ENCODE results near the gene RLN1.
"Not testable (repeated sequence)": the region's sequence is repeated elsewhere in the genome, so short reads cannot be mapped to it uniquely, and the experiment has no call there.

- TF ChIP-seq CTCF (conservative IDR thresholded peaks at IDR 0.05; ENCODE audit: low read length); EZH2phosphoT487 (IDR thresholded peaks at IDR 0.05; ENCODE audit: borderline replicate concordance, low read depth, low read length): not testable (repeated sequence)
Observed at GRCh38 chr9:5331276-5331675, 8.4 kb downstream of the RLN1 start.
